K562 (cell line): Measurements from ENCODE around the gene DNAAF8. TPM values are rescaled to one million over a fixed set of nuclear protein-coding genes. Genes with fewer than 3 reads are reported as not detected.
A peak's percentile ranks its signal among the peaks of the same experiment; 100 is the strongest.

ENCODE experiments used
- ARID2 ChIP-seq: fragments of 450-650 bp; IDR thresholded peaks from 2 replicates; pipeline ENCODE4 v1.6.1; 2017; ENCODE audit warnings: antibody characterized with exemption, mild to moderate bottlenecking
- CUX1 ChIP-seq: fragments of 200-800 bp; sonication (Bioruptor generic); IDR thresholded peaks from 2 replicates; pipeline ENCODE4 v1.6.1; 2016; ENCODE audit warnings: missing genetic modification characterization, missing compliant biosample characterization
- DMBX1 ChIP-seq: fragments of 250-450 bp; sonication (Bioruptor Pico); IDR thresholded peaks from 2 replicates; pipeline ENCODE4 v1.8.0; 2022; ENCODE audit warnings: inconsistent platforms, mild to moderate bottlenecking, moderate library complexity, borderline replicate concordance
- GATAD2A ChIP-seq: fragments of 450-650 bp; IDR thresholded peaks from 2 replicates; pipeline ENCODE4 v1.6.1; 2017
- KLF16 ChIP-seq: IDR thresholded peaks from 2 replicates; pipeline ENCODE4 v1.6.1; 2016; ENCODE audit warnings: antibody characterized with exemption
- MYNN ChIP-seq, 2 experiments: sonication (generic); formaldehyde crosslinking in 1 of 2; IDR thresholded peaks; 2 replicates each; pipeline versions ENCODE4 v1.5.0 to v1.6.1; 2016 to 2020; ENCODE audit warnings: antibody characterized with exemption in 1 of 2, missing genetic modification reagents in 1 of 2
- POLR2G ChIP-seq: fragments of 200-400 bp; formaldehyde crosslinking; IDR thresholded peaks from 2 replicates; pipeline ENCODE4 v1.6.1; 2017; ENCODE audit warnings: low read depth, mild to moderate bottlenecking, antibody characterized with exemption, low read length, moderate library complexity
- RCOR1 ChIP-seq, 2 experiments: IDR thresholded peaks; 2 replicates each; pipeline ENCODE4 v1.6.1; 2012; ENCODE audit warnings: low read depth in 2 of 2, low read length in 2 of 2, borderline replicate concordance in 1 of 2, improper control_type of control experiment in 1 of 2
- SRSF3 ChIP-seq: fragments of 200-400 bp; formaldehyde crosslinking; IDR thresholded peaks from 2 replicates; pipeline ENCODE4 v1.6.1; 2016; ENCODE audit warnings: mild to moderate bottlenecking, low read length, moderate library complexity; ENCODE audit not compliant: insufficient read depth
- TBP ChIP-seq: optimal IDR thresholded peaks from 2 replicates; pipeline ENCODE3; 2011; ENCODE audit warnings: low read depth, low read length, improper control_type of control experiment
- THRAP3 ChIP-seq: fragments of 450-650 bp; IDR thresholded peaks from 2 replicates; pipeline ENCODE4 v1.6.1; 2016; ENCODE audit warnings: mild to moderate bottlenecking, inconsistent platforms, borderline replicate concordance
- ZNF175 ChIP-seq: fragments of 200-800 bp; sonication (Bioruptor generic); IDR thresholded peaks from 2 replicates; pipeline ENCODE4 v1.6.1; 2016; ENCODE audit warnings: low read depth, mild to moderate bottlenecking, missing genetic modification characterization, missing compliant biosample characterization
- ZNF785 ChIP-seq: fragments of 250-450 bp; sonication (Bioruptor Pico); IDR thresholded peaks from 2 replicates; pipeline ENCODE4 v1.4.0; 2020; ENCODE audit warnings: mild to moderate bottlenecking
- polyA plus RNA-seq, 8 experiments: library from polyadenylated mRNA; depleted of rRNA in 4 of 8; stranded (reverse) in 5 of 8; unstranded in 3 of 8; fragments of >200 nt; fragmentation: Nextera tagmentation in 2 of 8; fragmentation: Illumina TruSeq in 1 of 8; extraction: Ambion mirVana in 2 of 8; extraction: Trizol in 1 of 8; gene quantifications; 2 replicates each; pipeline versions ENCODE4 v1.2.1 to v1.2.3, GENCODE V29; 2011 to 2014; ENCODE audit warnings: inconsistent platforms in 1 of 8, missing spikeins in 1 of 8
- total RNA-seq, 7 experiments: library from RNA; depleted of rRNA in 6 of 7; stranded (reverse); fragments of >200 nt in 6 of 7; fragmentation: Illumina TruSeq in 2 of 7; extraction: Trizol in 2 of 7; gene quantifications; 2 replicates each; pipeline versions ENCODE4 v1.2.1 to v1.2.3, GENCODE V29; 2011 to 2021; ENCODE audit warnings: low replicate concordance in 1 of 7

DNAAF8 gene
- total and polyA plus RNA-seq, 9 of the 15 experiments (the other 6 are each of a cell fraction or from before 2014, with no cell fraction given) = 0.04 to 0.12 (median 0.10) TPM; not detected in 6

DNA sequence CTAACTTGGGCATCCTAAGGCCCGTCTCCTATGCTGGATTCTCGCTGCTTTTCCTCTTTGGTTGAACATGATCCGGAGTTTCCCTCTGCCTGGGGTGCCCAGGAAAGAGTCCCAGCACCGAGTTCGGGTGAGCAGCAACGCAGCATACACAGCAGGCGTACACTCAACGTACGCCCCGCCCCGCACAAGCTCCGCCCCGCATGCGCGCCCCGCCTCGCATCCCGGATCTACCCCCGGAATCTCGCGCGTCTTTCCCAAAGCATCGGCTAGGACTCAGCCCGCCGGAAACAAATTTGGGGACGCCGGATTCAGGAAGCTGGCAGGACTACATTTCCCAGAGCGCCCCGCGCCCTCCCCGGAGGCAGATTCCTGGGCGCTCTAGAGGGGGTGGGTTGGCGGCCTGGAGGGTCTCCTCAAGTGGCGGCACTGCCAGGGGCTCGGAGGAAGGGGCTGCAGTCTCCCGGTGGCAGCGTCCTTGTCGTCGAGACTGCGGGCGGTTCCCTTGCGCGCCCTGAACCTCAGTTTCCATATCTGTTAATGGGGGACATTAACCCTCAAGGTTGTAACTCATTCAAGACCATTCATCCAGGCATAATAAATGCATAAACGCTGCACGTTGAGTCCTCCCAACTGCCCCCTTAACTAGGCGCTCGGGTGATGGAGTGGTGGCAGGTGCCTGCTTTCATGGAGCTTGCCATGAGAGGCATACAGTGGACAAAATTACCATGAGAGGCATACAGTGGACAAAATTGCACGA, 34.4 kb downstream of the DNAAF8 start (continued):
- TF ChIP-seq SRSF3 = no peak
- TF ChIP-seq ARID2 = no peak
- TF ChIP-seq POLR2G = peak; percentile 76
- peak; percentile 21; the same call in 1 of the 2 replicates for TF ChIP-seq DMBX1 (CRISPR knock-in tag)
- TF ChIP-seq THRAP3 = no peak
- peak; percentile 70 to 74 for TF ChIP-seq RCOR1 (IDR thresholded peaks at IDR 0.05; ENCODE audit: borderline replicate concordance in 1 of 2, low read depth in 2 of 2, low read length in 2 of 2)
- TF ChIP-seq TBP = peak; percentile 45
- TF ChIP-seq ZNF785 = no peak
- no peak for TF ChIP-seq GATAD2A
- TF ChIP-seq ZNF175 = no peak
- no peak for TF ChIP-seq CUX1
- TF ChIP-seq KLF16 = no peak
- no peak for TF ChIP-seq MYNN (IDR thresholded peaks at IDR 0.05)
- TF ChIP-seq MYNN (CRISPR knock-in tag; IDR thresholded peaks at IDR 0.05) = no peak
